ENCODE data around the gene PLCL2.

- TF ChIP-seq, protein P1, sequence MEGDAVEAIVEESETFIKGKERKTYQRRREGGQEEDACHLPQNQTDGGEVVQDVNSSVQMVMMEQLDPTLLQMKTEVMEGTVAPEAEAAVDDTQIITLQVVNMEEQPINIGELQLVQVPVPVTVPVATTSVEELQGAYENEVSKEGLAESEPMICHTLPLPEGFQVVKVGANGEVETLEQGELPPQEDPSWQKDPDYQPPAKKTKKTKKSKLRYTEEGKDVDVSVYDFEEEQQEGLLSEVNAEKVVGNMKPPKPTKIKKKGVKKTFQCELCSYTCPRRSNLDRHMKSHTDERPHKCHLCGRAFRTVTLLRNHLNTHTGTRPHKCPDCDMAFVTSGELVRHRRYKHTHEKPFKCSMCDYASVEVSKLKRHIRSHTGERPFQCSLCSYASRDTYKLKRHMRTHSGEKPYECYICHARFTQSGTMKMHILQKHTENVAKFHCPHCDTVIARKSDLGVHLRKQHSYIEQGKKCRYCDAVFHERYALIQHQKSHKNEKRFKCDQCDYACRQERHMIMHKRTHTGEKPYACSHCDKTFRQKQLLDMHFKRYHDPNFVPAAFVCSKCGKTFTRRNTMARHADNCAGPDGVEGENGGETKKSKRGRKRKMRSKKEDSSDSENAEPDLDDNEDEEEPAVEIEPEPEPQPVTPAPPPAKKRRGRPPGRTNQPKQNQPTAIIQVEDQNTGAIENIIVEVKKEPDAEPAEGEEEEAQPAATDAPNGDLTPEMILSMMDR (IDR thresholded peaks at IDR 0.05; ENCODE audit: low read depth, low read length, poor library complexity, severe bottlenecking), result no peak
- TF ChIP-seq EZH2phosphoT487 (IDR thresholded peaks at IDR 0.05; ENCODE audit: borderline replicate concordance, low read length), result no peak
These were observed 21.9 kb downstream of the PLCL2 start for GRCh38 chr3:16906682-16907081.
